Adrenal gland (tissue), 12 donors: Measurements from ENCODE around the gene DIO3. TPM values are rescaled to one million over a fixed set of nuclear protein-coding genes. Genes with fewer than 3 reads are reported as not detected.
A peak's percentile ranks its signal among the peaks of the same experiment; 100 is the strongest.

ENCODE experiments used
- DNase-seq, 7 donors: peaks; one replicate each; pipeline ENCODE4 v3.0.0-alpha.2; 2019 to 2020
- H3K27ac ChIP-seq, 5 donors: fragments of 200-600 bp; sonication (generic) in 4 of 5; 1 replicate in 3 of 5; 2 replicates in 2 of 5; pipeline versions ENCODE4 v1.5.1 to v1.8.0; 2016 to 2020; ENCODE audit warnings: mild to moderate bottlenecking in 1 of 5
- H3K27me3 ChIP-seq: fragments of 200-600 bp; 2 replicates; pipeline ENCODE4 v1.8.0; 2021
- H3K36me3 ChIP-seq, 2 donors: fragments of 200-600 bp; replicated peaks in 1 of 2; 1 replicate in 1 of 2; 2 replicates in 1 of 2; pipeline versions ENCODE4 v1.5.1 to v1.8.0; 2018 to 2022
- H3K4me1 ChIP-seq, 2 donors: fragments of 200-600 bp; replicated peaks in 1 of 2; 1 replicate in 1 of 2; 2 replicates in 1 of 2; pipeline versions ENCODE4 v1.5.1 to v1.8.0; 2018 to 2021
- H3K4me3 ChIP-seq, 4 donors: fragments of 200-600 bp; sonication (generic) in 3 of 4; one replicate each; pipeline ENCODE4 v1.5.1; 2016 to 2018
- H3K9me3 ChIP-seq, 3 donors: fragments of 200-600 bp; sonication (generic) in 1 of 3; replicated peaks in 1 of 3; 1 replicate in 2 of 3; 2 replicates in 1 of 3; pipeline versions ENCODE4 v1.5.1 to v1.8.0; 2016 to 2021
- CTCF ChIP-seq, 6 experiments: fragments of 450-650 bp in 4 of 6; fragments of 200-600 bp in 2 of 6; sonication (generic) in 1 of 6; IDR thresholded peaks; 1 replicate in 5 of 6; 2 replicates in 1 of 6; pipeline versions ENCODE4 v1.5.1 to v1.8.0; 2016 to 2021; ENCODE audit warnings: antibody characterized with exemption in 6 of 6, mild to moderate bottlenecking in 2 of 6, moderate library complexity in 1 of 6
- POLR2A ChIP-seq, 2 donors: fragments of 450-650 bp; IDR thresholded peaks; one replicate each; pipeline ENCODE4 v1.6.1; 2017; ENCODE audit warnings: antibody characterized with exemption in 2 of 2, mild to moderate bottlenecking in 2 of 2, moderate library complexity in 1 of 2
- WGBS, 4 donors: extraction: QIAGEN DNeasy Blood & Tissue Kit in 2 of 4; methylation state at CpG; one replicate each; pipeline versions ENCODE4 v1.1.5 to v1.1.7; 2013 to 2017; 5-methylcytosine and 5-hydroxymethylcytosine counted together
- intact Hi-C, 2 donors: fragments of 100-400 bp; cut with DNase I; formaldehyde crosslinking; loops; one replicate each; pipeline versions ENCODE4 v1.14.1 to v1.15.0; 2022 to 2023
- polyA plus RNA-seq, 3 donors: library from polyadenylated mRNA; stranded (reverse); fragments of 200-250 nt in 2 of 3; fragments of 350-450 nt in 1 of 3; fragmentation: Illumina TruSeq in 1 of 3; extraction: RNeasy Lipid Tissue Mini Kit (QIAGEN cat#74804) in 1 of 3; gene quantifications; one replicate each; pipeline ENCODE4 v1.2.3, GENCODE V29; 2013 to 2014
- total RNA-seq, 9 donors: library from RNA; depleted of rRNA in 4 of 9; stranded (reverse); fragments of >200 nt in 4 of 9; fragments of 120-200 nt in 1 of 9; fragmentation: NEBNext Ultra II Directional in 1 of 9; extraction: Animal tissue kit (Norgen Biotek cat#: 25700) in 1 of 9; gene quantifications; one replicate each; pipeline versions ENCODE4 v1.1.0 to v1.2.4, GENCODE V29; 2013 to 2023
- donor health status: healthy with polysubstance abuse.
- donor health status: Bipolar disorder and iron deficiency.
- donor health status: DM: yes; HTN: yes; CAD: no.
- donor health status: DM: no; HTN: no; CAD: no.
- donor health status: DM: no; HTN: no; CAD: no.
- donor health status: DM: yes; HTN: yes; CAD: no.

The DIO3 gene
- total and polyA plus RNA-seq, 12 donors = 0.16 to 1.8 (median 0.27) TPM; not detected in 3

- H3K36me3 ChIP-seq = no peaks in the 10 kb centered on the region
- no peak for TF ChIP-seq CTCF (IDR thresholded peaks at IDR 0.05)
- TF ChIP-seq POLR2A (IDR thresholded peaks at IDR 0.05) = no peak
- no peak overlapping the region for H3K4me3 ChIP-seq
- 88 to 94% (median 91%) methylated on average over 4 to 5 of the region's 5 CpGs; no CpG with 5 or more reads in 1 of the 4 donors for WGBS, 4 donors
- no peak overlapping the region for H3K27ac ChIP-seq
- H3K4me1 ChIP-seq = no peaks in the 10 kb centered on the region
- intact Hi-C loops = no loop called here
- no peaks in the 10 kb centered on the region for H3K9me3 ChIP-seq
- H3K27me3 ChIP-seq = no peaks in the 10 kb centered on the region
- DNase-seq = no peak
These were observed 47.2 kb upstream of the DIO3 start for GRCh38 chr14:101514136-101514535.

- Histone ChIP-seq H3K27ac (no peak overlapping the region), H3K4me1 (no peaks in the 10 kb centered on the region), H3K4me3 (no peak overlapping the region), H3K9me3 (no peaks in the 10 kb centered on the region), H3K36me3 (no peaks in the 10 kb centered on the region), H3K27me3 (no peaks in the 10 kb centered on the region)
- 88 to 94% (median 90%) methylated on average over 5 to 9 of the region's 9 CpGs for WGBS, 4 donors
- TF ChIP-seq POLR2A (IDR thresholded peaks at IDR 0.05) (no peak), CTCF (IDR thresholded peaks at IDR 0.05) (no peak)
- intact Hi-C loops = no loop called here
- DNase-seq = no peak
These were observed 44.9 kb upstream of the DIO3 start for GRCh38 chr14:101516401-101516800.

GRCh38 chr14:101518611-101519473 is 42.5 kb upstream of the DIO3 start:
- Histone ChIP-seq H3K27ac (peak overlapping the region in 2 of 5 donors; percentile 56 to 66), H3K9me3 (no peaks in the 10 kb centered on the region), H3K4me1 (no peaks in the 10 kb centered on the region), H3K36me3 (no peaks in the 10 kb centered on the region), H3K4me3 (no peak overlapping the region), H3K27me3 (no peaks in the 10 kb centered on the region)
- intact Hi-C loops = no loop called here
- TF ChIP-seq CTCF (IDR thresholded peaks at IDR 0.05) = no peak
- TF ChIP-seq POLR2A (IDR thresholded peaks at IDR 0.05) = no peak
- WGBS, 4 donors = 74 to 76% (median 76%) methylated on average over 10 to 28 of the region's 28 CpGs
- peak in 5 of 7 donors; percentile 22 to 53 (median 23) for DNase-seq

- H3K9me3 ChIP-seq = no peaks in the 10 kb centered on the region
- H3K4me3 ChIP-seq = no peak overlapping the region
- H3K27me3 ChIP-seq = no peaks in the 10 kb centered on the region
- intact Hi-C loops = no loop called here
- WGBS, 4 donors = 63 to 87% (median 79%) methylated on average over 14 to 30 of the region's 30 CpGs
- no peaks in the 10 kb centered on the region for H3K4me1 ChIP-seq
- TF ChIP-seq POLR2A (IDR thresholded peaks at IDR 0.05) (no peak), CTCF (IDR thresholded peaks at IDR 0.05) (no peak)
- peak overlapping the region in 1 of 5 donors; percentile 45 for H3K27ac ChIP-seq
- no peaks in the 10 kb centered on the region for H3K36me3 ChIP-seq
- peak in 6 of 7 donors; percentile 42 to 68 (median 50) for DNase-seq
These were observed 40.4 kb upstream of the DIO3 start for GRCh38 chr14:101520621-101521472.
